GM18909 (cell line): ENCODE measurements around the gene GPC5.

Source experiments
- ATAC-seq: cut with Tn5 transposase; IDR thresholded peaks from one replicate; pipeline ENCODE4 v1.9.1; 2021; ENCODE audit warnings: mild to moderate bottlenecking; ENCODE audit not compliant: unreplicated experiment, poor library complexity

GPC5 gene

GRCh38 chr13:91909617-91910016 is 511.2 kb downstream of the GPC5 start:
- ATAC-seq, result no peak

GRCh38 chr13:91922969-91923592 is 524.7 kb downstream of the GPC5 start:
- ATAC-seq, result no peak

GRCh38 chr13:91930687-91931086 is 532.3 kb downstream of the GPC5 start:
- no peak for ATAC-seq

- no peak for ATAC-seq
Observed at GRCh38 chr13:91934354-91934753, 535.9 kb downstream of the GPC5 start.

GRCh38 chr13:91946498-91947070 is 548.2 kb downstream of the GPC5 start:
- no peak for ATAC-seq

GRCh38 chr13:91948736-91949135 is 550.3 kb downstream of the GPC5 start:
- ATAC-seq, result no peak

- no peak for ATAC-seq
Observed at GRCh38 chr13:91950803-91951202, 552.4 kb downstream of the GPC5 start.

- no peak for ATAC-seq
Observed at GRCh38 chr13:91955546-91956355, 557.3 kb downstream of the GPC5 start.

GRCh38 chr13:91960947-91961346 is 562.5 kb downstream of the GPC5 start:
- no peak for ATAC-seq

GRCh38 chr13:91962946-91963345 is 564.5 kb downstream of the GPC5 start:
- no peak for ATAC-seq

- no peak for ATAC-seq
Observed at GRCh38 chr13:91965511-91965910, 567.1 kb downstream of the GPC5 start.

- ATAC-seq, result no peak
Observed at GRCh38 chr13:91978571-91978970, 580.1 kb downstream of the GPC5 start.

GRCh38 chr13:91986761-91987483 is 588.5 kb downstream of the GPC5 start:
- ATAC-seq, result no peak

- ATAC-seq, result no peak
Observed at GRCh38 chr13:91988331-91988730, 589.9 kb downstream of the GPC5 start.

- ATAC-seq, result no peak
Observed at GRCh38 chr13:92012787-92013186, 614.4 kb downstream of the GPC5 start.

- no peak for ATAC-seq
Observed at GRCh38 chr13:92017737-92018136, 619.3 kb downstream of the GPC5 start.

- ATAC-seq, result no peak
Observed at GRCh38 chr13:92028695-92029094, 630.3 kb downstream of the GPC5 start.

GRCh38 chr13:92029641-92030040 is 631.2 kb downstream of the GPC5 start:
- no peak for ATAC-seq

- no peak for ATAC-seq
Observed at GRCh38 chr13:92038905-92039304, 640.5 kb downstream of the GPC5 start.

GRCh38 chr13:92042522-92042921 is 644.1 kb downstream of the GPC5 start:
- no peak for ATAC-seq

GRCh38 chr13:92044351-92044750 is 645.9 kb downstream of the GPC5 start:
- no peak for ATAC-seq
